Upper lobe of left lung (tissue), 6 donors: ENCODE results near the gene HS3ST5. TPM values are rescaled to one million over a fixed set of nuclear protein-coding genes. Genes with fewer than 3 reads are reported as not detected.

Source experiments
- ATAC-seq, 2 donors: fragments of 200-7000 bp; cut with Tn5 transposase; one replicate each; pipeline ENCODE4 v1.9.1; 2022; ENCODE audit warnings: mild to moderate bottlenecking in 2 of 2, moderate library complexity in 2 of 2; ENCODE audit not compliant: low FRiP score in 2 of 2
- DNase-seq, 2 donors: peaks; one replicate each; pipeline ENCODE4 v3.0.0-alpha.2; 2019 to 2020
- H3K27ac ChIP-seq, 4 donors: fragments of 200-600 bp; sonication (generic); one replicate each; pipeline ENCODE4 v1.5.1; 2016 to 2019
- H3K27me3 ChIP-seq, 4 donors: fragments of 200-600 bp; sonication (generic); one replicate each; pipeline ENCODE4 v1.5.1; 2017 to 2019
- H3K36me3 ChIP-seq, 4 donors: fragments of 200-600 bp; sonication (generic); one replicate each; pipeline ENCODE4 v1.5.1; 2016 to 2019
- H3K4me1 ChIP-seq, 4 donors: fragments of 200-600 bp; sonication (generic); one replicate each; pipeline ENCODE4 v1.5.1; 2018 to 2019
- H3K4me3 ChIP-seq, 4 donors: fragments of 200-600 bp; sonication (generic); one replicate each; pipeline ENCODE4 v1.5.1; 2017 to 2019; ENCODE audit warnings: mild to moderate bottlenecking in 2 of 4, moderate library complexity in 1 of 4
- H3K9me3 ChIP-seq, 4 donors: fragments of 200-600 bp; sonication (generic); one replicate each; pipeline ENCODE4 v1.5.1; 2018 to 2019
- EP300 ChIP-seq, 4 donors: sonication (generic); formaldehyde crosslinking; IDR thresholded peaks; one replicate each; pipeline ENCODE4 v1.5.1; 2017; ENCODE audit warnings: antibody characterized with exemption in 4 of 4, control low read depth in 2 of 4
- POLR2A ChIP-seq, 4 donors: fragments of 450-650 bp; IDR thresholded peaks; one replicate each; pipeline ENCODE4 v1.5.1; 2016 to 2017; ENCODE audit warnings: antibody characterized with exemption in 4 of 4, mild to moderate bottlenecking in 2 of 4
- POLR2AphosphoS5 ChIP-seq, 2 donors: sonication (generic); formaldehyde crosslinking; IDR thresholded peaks; one replicate each; pipeline ENCODE4 v1.5.1; 2017; ENCODE audit warnings: antibody characterized with exemption in 2 of 2
- WGBS, 2 donors: methylation state at CpG; one replicate each; pipeline ENCODE4 v1.1.5; 2017 to 2018; 5-methylcytosine and 5-hydroxymethylcytosine counted together
- total RNA-seq, 6 donors: library from RNA; depleted of rRNA in 4 of 6; stranded (reverse); fragments of >200 nt in 4 of 6; gene quantifications; one replicate each; pipeline versions ENCODE4 v1.1.0 to v1.2.1, GENCODE V29; 2016 to 2021
- TF ChIP-seq, protein P1 (sequence below), 6 experiments: fragments of 450-650 bp in 4 of 6; fragments of 200-600 bp in 2 of 6; sonication (generic) in 2 of 6; IDR thresholded peaks; one replicate each; pipeline ENCODE4 v1.5.1; 2016 to 2019; ENCODE audit warnings: antibody characterized with exemption in 6 of 6
- donor health status: DM: no; HTN: no; CAD: no; lungs with moderate emphysema.
- donor health status: DM: no; HTN: yes; CAD: no; lungs with severe emphysema.

The HS3ST5 gene
- total RNA-seq, 6 donors from 2014 or later, result 0.17 to 0.52 (median 0.30) TPM; not detected in 1

GRCh38 chr6:114195027-114195365, 147.8 kb downstream of the HS3ST5 start:
- no peak for DNase-seq
- TF ChIP-seq POLR2AphosphoS5 (IDR thresholded peaks at IDR 0.05), result no peak
- TF ChIP-seq, protein P1, sequence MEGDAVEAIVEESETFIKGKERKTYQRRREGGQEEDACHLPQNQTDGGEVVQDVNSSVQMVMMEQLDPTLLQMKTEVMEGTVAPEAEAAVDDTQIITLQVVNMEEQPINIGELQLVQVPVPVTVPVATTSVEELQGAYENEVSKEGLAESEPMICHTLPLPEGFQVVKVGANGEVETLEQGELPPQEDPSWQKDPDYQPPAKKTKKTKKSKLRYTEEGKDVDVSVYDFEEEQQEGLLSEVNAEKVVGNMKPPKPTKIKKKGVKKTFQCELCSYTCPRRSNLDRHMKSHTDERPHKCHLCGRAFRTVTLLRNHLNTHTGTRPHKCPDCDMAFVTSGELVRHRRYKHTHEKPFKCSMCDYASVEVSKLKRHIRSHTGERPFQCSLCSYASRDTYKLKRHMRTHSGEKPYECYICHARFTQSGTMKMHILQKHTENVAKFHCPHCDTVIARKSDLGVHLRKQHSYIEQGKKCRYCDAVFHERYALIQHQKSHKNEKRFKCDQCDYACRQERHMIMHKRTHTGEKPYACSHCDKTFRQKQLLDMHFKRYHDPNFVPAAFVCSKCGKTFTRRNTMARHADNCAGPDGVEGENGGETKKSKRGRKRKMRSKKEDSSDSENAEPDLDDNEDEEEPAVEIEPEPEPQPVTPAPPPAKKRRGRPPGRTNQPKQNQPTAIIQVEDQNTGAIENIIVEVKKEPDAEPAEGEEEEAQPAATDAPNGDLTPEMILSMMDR (IDR thresholded peaks at IDR 0.05), result no peak
- Histone ChIP-seq H3K27ac (no peak overlapping the region), H3K27me3 (no peaks in the 10 kb centered on the region), H3K4me3 (no peak overlapping the region), H3K36me3 (no peaks in the 10 kb centered on the region), H3K4me1 (no peaks in the 10 kb centered on the region), H3K9me3 (no peaks in the 10 kb centered on the region)
- peak in 1 of 2 donors; percentile 55 for ATAC-seq
- 35 to 43% methylated on average over 1 of the region's 1 CpG for whole genome bisulfite sequencing, 2 donors

- DNase-seq (peak in 1 of 2 donors; percentile 43), ATAC-seq (peak; percentile 78 to 82)
- Histone ChIP-seq H3K36me3 (no peaks in the 10 kb centered on the region), H3K27ac (no peak overlapping the region), H3K9me3 (no peaks in the 10 kb centered on the region), H3K4me1 (no peaks in the 10 kb centered on the region), H3K4me3 (no peak overlapping the region), H3K27me3 (no peaks in the 10 kb centered on the region)
- WGBS, 2 donors, result 35 to 57% methylated on average over 4 of the region's 4 CpGs
- TF ChIP-seq POLR2A (IDR thresholded peaks at IDR 0.05), result no peak
- TF ChIP-seq POLR2AphosphoS5 (IDR thresholded peaks at IDR 0.05), result no peak
- TF ChIP-seq, protein P1 (IDR thresholded peaks at IDR 0.05), result no peak
- no peak for TF ChIP-seq EP300 (IDR thresholded peaks at IDR 0.05)
Observed at GRCh38 chr6:114194362-114195026, 148.3 kb downstream of the HS3ST5 start.

DNA sequence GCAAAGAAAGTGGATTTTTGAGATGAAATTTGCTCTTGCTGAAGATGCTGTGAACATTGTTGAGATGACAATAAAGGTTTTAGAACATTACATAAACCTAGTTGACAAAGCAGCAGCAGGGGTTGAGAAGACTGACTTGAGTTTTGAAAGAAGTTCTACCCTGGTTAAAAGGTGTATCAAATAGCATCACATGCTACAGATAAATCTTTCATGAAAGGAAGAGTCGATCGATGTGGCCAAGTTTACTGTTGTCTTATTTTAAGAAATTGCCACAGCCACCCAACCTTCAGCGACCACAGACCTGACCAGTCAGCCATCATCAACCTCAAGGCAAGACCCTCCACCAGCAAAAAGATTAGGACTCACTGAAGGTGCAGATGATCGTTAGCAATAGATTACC, 155.3 kb downstream of the HS3ST5 start:
- no peaks in the 10 kb centered on the region for H3K27me3 ChIP-seq
- no peaks in the 10 kb centered on the region for H3K9me3 ChIP-seq
- no peak overlapping the region for H3K4me3 ChIP-seq
- H3K4me1 ChIP-seq, result no peaks in the 10 kb centered on the region
- no peaks in the 10 kb centered on the region for H3K36me3 ChIP-seq
- no peak for DNase-seq
- no peak for ATAC-seq
- TF ChIP-seq EP300 (IDR thresholded peaks at IDR 0.05) (no peak), POLR2A (IDR thresholded peaks at IDR 0.05) (no peak), POLR2AphosphoS5 (IDR thresholded peaks at IDR 0.05) (no peak)
- TF ChIP-seq, protein P1 (IDR thresholded peaks at IDR 0.05), result no peak
- H3K27ac ChIP-seq, result no peak overlapping the region
- WGBS, 2 donors, result 88 to 94% methylated on average over 4 of the region's 4 CpGs

DNA sequence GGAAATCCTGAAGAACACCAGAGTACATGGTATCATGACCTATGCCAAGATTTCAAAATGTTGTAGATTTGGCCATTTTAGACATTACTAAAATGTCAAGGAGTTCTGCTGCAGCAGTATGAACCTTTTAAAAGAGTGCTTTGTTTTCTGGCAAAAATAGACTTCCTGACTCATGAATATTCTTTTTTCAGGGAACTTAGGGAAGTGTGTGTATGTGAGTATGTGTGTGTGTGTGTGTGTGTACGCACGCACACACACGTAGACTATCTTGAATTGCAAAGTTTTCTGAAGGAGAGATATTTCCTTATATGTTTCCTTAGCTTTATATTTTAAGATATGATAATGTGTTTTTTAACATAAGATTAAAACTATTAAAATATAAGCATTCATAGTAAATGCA, 161.2 kb downstream of the HS3ST5 start:
- Histone ChIP-seq H3K27me3 (no peaks in the 10 kb centered on the region), H3K4me1 (no peaks in the 10 kb centered on the region), H3K27ac (no peak overlapping the region), H3K9me3 (no peaks in the 10 kb centered on the region), H3K36me3 (no peaks in the 10 kb centered on the region), H3K4me3 (no peak overlapping the region)
- TF ChIP-seq POLR2A (IDR thresholded peaks at IDR 0.05), result no peak
- TF ChIP-seq, protein P1 (IDR thresholded peaks at IDR 0.05), result no peak
- TF ChIP-seq EP300 (IDR thresholded peaks at IDR 0.05), result no peak
- TF ChIP-seq POLR2AphosphoS5 (IDR thresholded peaks at IDR 0.05), result no peak
- WGBS, 2 donors, result 70 to 81% methylated on average over 3 of the region's 3 CpGs
- DNase-seq, result no peak
- no peak for ATAC-seq

GRCh38 chr6:114179411-114179810, 163.4 kb downstream of the HS3ST5 start:
- WGBS, 2 donors, result 94 to 95% methylated on average over 1 of the region's 1 CpG
- Histone ChIP-seq H3K9me3 (no peaks in the 10 kb centered on the region), H3K4me3 (no peak overlapping the region), H3K36me3 (no peaks in the 10 kb centered on the region), H3K27me3 (no peaks in the 10 kb centered on the region), H3K27ac (no peak overlapping the region), H3K4me1 (no peaks in the 10 kb centered on the region)
- ATAC-seq (no peak), DNase-seq (no peak)
- TF ChIP-seq POLR2AphosphoS5 (IDR thresholded peaks at IDR 0.05), result no peak
- no peak for TF ChIP-seq POLR2A (IDR thresholded peaks at IDR 0.05)
- TF ChIP-seq EP300 (IDR thresholded peaks at IDR 0.05), result no peak
- TF ChIP-seq, protein P1 (IDR thresholded peaks at IDR 0.05), result no peak
